GM12878 (cell line): Measurements from ENCODE around the gene TIMM17A. TPM values are rescaled to one million over a fixed set of nuclear protein-coding genes. Genes with fewer than 3 reads are reported as not detected.

Source experiments
- ATAC-seq: fragments of 200-7000 bp; cut with Tn5 transposase; 3 replicates; pipeline ENCODE4 v1.9.1; 2020; ENCODE audit warnings: mild to moderate bottlenecking, moderate library complexity
- BruUV-seq: library from RNA; stranded (reverse); fragments of 400-500 nt; replicated peaks from 2 replicates; lab custom pipeline; 2021; lab: Mats Ljungman, UMichigan
- CTCF ChIA-PET: fragments of 300-600 bp; sonication (Branson Sonifier 250); formaldehyde crosslinking; extraction: SDS; loops from one replicate; lab custom pipeline; 2021; ENCODE audit warnings: inconsistent platforms; lab: Yijun Ruan, JAX
- POLR2A ChIA-PET: fragments of 350-600 bp; formaldehyde crosslinking; extraction: SDS; loops from one replicate; lab custom pipeline; 2021; ENCODE audit warnings: inconsistent platforms; lab: Charles Lee
- RAD21 ChIA-PET: fragments of 300-600 bp; sonication (Branson Sonifier 250); formaldehyde crosslinking; loops from one replicate; lab custom pipeline; 2023; ENCODE audit warnings: antibody characterized with exemption; ENCODE audit not compliant: unreplicated experiment; lab: Charles Lee
- SMC1A ChIA-PET: fragments of 300-600 bp; sonication (Branson Sonifier 250); formaldehyde crosslinking; loops from one replicate; lab custom pipeline; 2023; ENCODE audit not compliant: unreplicated experiment, uncharacterized antibody; lab: Charles Lee
- DNase-seq: peaks from one replicate; pipeline ENCODE4 v3.0.0-alpha.2; 2011; ENCODE audit warnings: low read depth, low spot score
- FAIRE-seq: peaks from 3 replicates; lab custom pipeline; 2011; peaks lifted over from hg19 to GRCh38; lab: Jason Lieb, UNC
- H2AFZ ChIP-seq: 2 replicates; pipeline ENCODE4 v1.6.0; 2011; ENCODE audit warnings: low read depth, low read length, control low read depth; ENCODE audit not compliant: control insufficient read depth
- H3K27ac ChIP-seq: 2 replicates; pipeline ENCODE4 v1.5.1; 2011; ENCODE audit warnings: control low read depth; ENCODE audit not compliant: control insufficient read depth, insufficient read depth
- H3K27me3 ChIP-seq, 2 experiments: replicated peaks in 1 of 2; 2 replicates each; pipeline versions ENCODE4 v1.6.0 to v1.6.1; 2011; ENCODE audit warnings: low read length in 1 of 2; ENCODE audit not compliant: control insufficient read depth in 2 of 2, insufficient read depth in 2 of 2
- H3K36me3 ChIP-seq, 2 experiments: 2 replicates each; pipeline ENCODE4 v1.5.1; 2011; ENCODE audit warnings: low read length in 1 of 2; ENCODE audit not compliant: control insufficient read depth in 2 of 2, insufficient read depth in 2 of 2
- H3K4me1 ChIP-seq: 2 replicates; pipeline ENCODE4 v1.6.1; 2011; ENCODE audit warnings: mild to moderate bottlenecking, low read length, moderate library complexity, mixed read lengths; ENCODE audit not compliant: control insufficient read depth, insufficient read depth
- H3K4me2 ChIP-seq: 2 replicates; pipeline ENCODE4 v1.6.0; 2011; ENCODE audit warnings: control low read depth; ENCODE audit not compliant: control insufficient read depth, insufficient read depth
- H3K4me3 ChIP-seq: fragments of 200-600 bp; sonication (generic); 2 replicates; pipeline ENCODE4 v1.5.1; 2016
- H3K79me2 ChIP-seq: 2 replicates; pipeline ENCODE4 v1.6.0; 2011; ENCODE audit warnings: low read length; ENCODE audit not compliant: control insufficient read depth, insufficient read depth
- H3K9ac ChIP-seq: 2 replicates; pipeline ENCODE4 v1.8.0; 2011; ENCODE audit warnings: low read length, control low read depth, mixed read lengths; ENCODE audit not compliant: control insufficient read depth, insufficient read depth
- H3K9me3 ChIP-seq: replicated peaks from 3 replicates; pipeline ENCODE4 v1.5.1; 2011; ENCODE audit warnings: mild to moderate bottlenecking, low read length; ENCODE audit not compliant: control insufficient read depth, insufficient read depth
- H4K20me1 ChIP-seq: 2 replicates; pipeline ENCODE4 v1.6.0; 2011; ENCODE audit not compliant: control insufficient read depth, insufficient read depth
- BACH1 ChIP-seq: fragments of 450-650 bp; IDR thresholded peaks from 2 replicates; pipeline ENCODE4 v1.6.1; 2017; ENCODE audit warnings: mild to moderate bottlenecking, borderline replicate concordance
- BRCA1 ChIP-seq: IDR thresholded peaks from 2 replicates; pipeline ENCODE4 v1.6.1; 2011; ENCODE audit warnings: low read depth, low read length, improper control_type of control experiment
- FOS ChIP-seq: IDR thresholded peaks from 3 replicates; pipeline ENCODE4 v1.6.1; 2011; ENCODE audit warnings: borderline replicate concordance; ENCODE audit not compliant: insufficient read length; ENCODE audit errors: extremely low read depth
- GATAD2B ChIP-seq: fragments of 450-650 bp; conservative IDR thresholded peaks from 2 replicates; pipeline ENCODE4 v1.6.1; 2017; ENCODE audit warnings: low read depth, mild to moderate bottlenecking, moderate library complexity
- NFIC ChIP-seq: IDR thresholded peaks from 2 replicates; pipeline ENCODE4 v1.6.1; 2012; ENCODE audit warnings: low read depth, mild to moderate bottlenecking, inconsistent platforms, low read length, moderate library complexity
- RAD21 ChIP-seq: IDR thresholded peaks from 2 replicates; pipeline ENCODE4 v1.6.1; 2011; ENCODE audit warnings: mild to moderate bottlenecking, low read depth, low read length, moderate library complexity; ENCODE audit not compliant: insufficient read depth
- RBBP5 ChIP-seq: fragments of 200-600 bp; sonication (generic); conservative IDR thresholded peaks from 2 replicates; pipeline ENCODE4 v1.6.1; 2016
- RELA ChIP-seq: fragments of 450-650 bp; IDR thresholded peaks from 2 replicates; pipeline ENCODE4 v1.8.0; 2014; ENCODE audit warnings: borderline replicate concordance; ENCODE audit not compliant: partially characterized antibody
- RFX5 ChIP-seq: IDR thresholded peaks from 2 replicates; pipeline ENCODE4 v1.6.1; 2011; ENCODE audit warnings: low read depth, low read length, improper control_type of control experiment
- SPI1 ChIP-seq: IDR thresholded peaks from 2 replicates; pipeline ENCODE4 v1.6.1; 2011; ENCODE audit warnings: low read depth, mild to moderate bottlenecking, low read length, moderate library complexity, borderline replicate concordance; ENCODE audit not compliant: insufficient read depth
- STAT1 ChIP-seq: fragments of 450-650 bp; conservative IDR thresholded peaks from 2 replicates; pipeline ENCODE4 v1.6.1; 2014; ENCODE audit warnings: antibody characterized with exemption, mild to moderate bottlenecking
- TCF12 ChIP-seq: IDR thresholded peaks from 2 replicates; pipeline ENCODE4 v1.6.1; 2011; ENCODE audit warnings: low read depth, mild to moderate bottlenecking, low read length
- WRNIP1 ChIP-seq: IDR thresholded peaks from 2 replicates; pipeline ENCODE4 v1.6.1; 2011; ENCODE audit warnings: low read depth, low read length, improper control_type of control experiment, borderline replicate concordance
- ZNF24 ChIP-seq: fragments of 450-650 bp; IDR thresholded peaks from 2 replicates; pipeline ENCODE4 v1.6.1; 2017; ENCODE audit warnings: antibody characterized with exemption, mild to moderate bottlenecking
- ZNF384 ChIP-seq: IDR thresholded peaks from 2 replicates; pipeline ENCODE4 v1.6.1; 2012; ENCODE audit warnings: low read depth, mild to moderate bottlenecking, low read length, improper control_type of control experiment, borderline replicate concordance
- ZSCAN29 ChIP-seq: fragments of 450-650 bp; IDR thresholded peaks from 2 replicates; pipeline ENCODE4 v1.6.1; 2017; ENCODE audit warnings: mild to moderate bottlenecking, moderate library complexity
- WGBS: methylation state at CpG from one replicate; pipeline ENCODE4 v1.1.6; 2016; ENCODE audit warnings: low lambda C conversion rate; ENCODE audit not compliant: insufficient replicate concordance, insufficient coverage; ENCODE audit errors: missing lambda C conversion rate; 5-methylcytosine and 5-hydroxymethylcytosine counted together
- in situ Hi-C: fragments of 300-500 bp; cut with MboI; formaldehyde crosslinking; loops from 9 replicates; pipeline ENCODE4 v1.14.3; 2018; ENCODE audit warnings: mixed read lengths
- intact Hi-C: fragments of 100-400 bp; cut with micrococcal nuclease; formaldehyde crosslinking; loops from one replicate; pipeline ENCODE4 v1.14.2; 2022; ENCODE audit not compliant: unreplicated experiment
- polyA plus RNA-seq, 11 experiments: library from polyadenylated mRNA; depleted of rRNA in 4 of 11; unstranded in 6 of 11; stranded (reverse) in 5 of 11; fragments of >200 nt; fragmentation: Nextera tagmentation in 4 of 11; fragmentation: Illumina TruSeq in 1 of 11; extraction: Ambion mirVana in 4 of 11; extraction: Trizol in 1 of 11; gene quantifications; 1 replicate in 1 of 11; 2 replicates in 10 of 11; pipeline versions ENCODE4 v1.2.1 to v1.2.3, GENCODE V29; 2011 to 2016; ENCODE audit warnings: inconsistent platforms in 2 of 11, missing spikeins in 2 of 11, low read depth in 1 of 11
- total RNA-seq, 4 experiments: library from RNA; depleted of rRNA in 3 of 4; stranded (reverse); fragments of >200 nt in 3 of 4; fragmentation: Illumina TruSeq in 1 of 4; extraction: Trizol in 1 of 4; gene quantifications; 2 replicates each; pipeline versions ENCODE4 v1.2.1 to v1.2.3, GENCODE V29; 2013 to 2021
- TF ChIP-seq, protein P1 (sequence below): IDR thresholded peaks from 2 replicates; pipeline ENCODE4 v1.6.1; 2012; ENCODE audit warnings: low read length, inconsistent platforms
- TF ChIP-seq, protein P2 (sequence below): fragments of 450-650 bp; IDR thresholded peaks from 2 replicates; pipeline ENCODE4 v1.6.1; 2014; ENCODE audit warnings: mild to moderate bottlenecking

Gene TIMM17A
- total and polyA plus RNA-seq, 10 of the 15 experiments (the other 5 are each of a cell fraction or from before 2014, with no cell fraction given) = 68.6 to 357 (median 92.4) TPM

DNA sequence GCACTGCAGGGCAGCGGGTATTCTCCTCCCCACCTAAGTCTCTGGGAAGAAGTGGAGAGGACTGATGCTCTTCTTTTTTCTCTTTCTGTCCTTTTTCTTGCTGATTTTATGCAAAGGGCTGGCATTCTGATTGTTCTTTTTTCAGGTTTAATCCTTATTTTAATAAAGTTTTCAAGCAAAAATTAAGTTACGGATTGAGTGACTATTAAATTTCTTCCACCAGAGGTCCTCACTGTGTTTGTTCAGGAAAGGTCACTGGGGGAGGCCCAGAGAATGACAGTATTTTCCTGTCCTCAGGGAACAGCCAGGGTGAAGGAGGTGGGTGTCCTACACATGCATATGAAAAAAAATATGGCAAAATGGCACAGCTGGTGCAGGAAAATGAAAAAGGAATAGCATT is 50.7 kb downstream of the TIMM17A start:
- no peak for ATAC-seq
- POLR2A ChIA-PET = no interaction called here
- WGBS = 97% methylated on average over 2 of the region's 2 CpGs

DNA sequence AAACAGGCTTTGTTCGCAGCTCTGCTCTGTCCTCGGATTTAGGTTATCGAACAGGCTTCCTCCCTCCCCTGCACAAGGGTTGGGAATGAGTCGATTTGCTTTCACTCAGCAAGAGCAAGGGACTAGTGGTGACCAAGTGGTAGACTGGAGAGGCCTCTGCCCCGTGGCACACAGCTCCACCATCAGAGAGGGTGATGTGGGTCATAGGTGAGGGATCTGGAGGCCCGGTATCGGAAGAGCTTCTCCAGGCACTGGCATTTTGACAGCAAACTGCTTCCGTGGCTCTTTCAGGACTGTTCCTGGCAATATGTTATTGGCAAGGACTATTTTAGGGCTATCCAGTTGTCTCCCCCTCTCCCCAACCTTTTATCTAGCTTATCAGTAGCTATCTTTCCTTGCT is 52.0 kb downstream of the TIMM17A start:
- Histone ChIP-seq H3K4me3 (no peak overlapping the region), H3K27me3 (no peaks in the 10 kb centered on the region), H3K9me3 (no peaks in the 10 kb centered on the region), H4K20me1 (no peaks in the 10 kb centered on the region), H3K27ac (no peak overlapping the region), H3K9ac (no peak overlapping the region), H3K36me3 (peaks cover 5 to 8% of the 10 kb centered on the region in 2 experiments; a peak in 2 of 4 replicates), H3K79me2 (no peaks in the 10 kb centered on the region), H3K4me2 (no peak overlapping the region), H2AFZ (no peak overlapping the region), H3K4me1 (peaks cover 11% of the 10 kb centered on the region)
- intact Hi-C loops = no loop called here
- no TSS peak for BruUV-seq
- POLR2A ChIA-PET = interaction anchor here (0.6 kb wide), 1 partner anchor 433 kb away, joined by 3 read pairs; no protein-coding TSS in a partner anchor
- FAIRE-seq = no peak
- RAD21 ChIA-PET = interaction anchor here (0.6 to 6.3 kb wide), 9 partner anchors 27 to 128 kb away, joined by 3 to 76 read pairs (median 4); no protein-coding TSS in a partner anchor
- WGBS = 94% methylated on average over 8 of the region's 8 CpGs
- CTCF ChIA-PET = interaction anchor here (0.6 to 6.9 kb wide), 13 partner anchors 8 to 153 kb away, joined by 3 to 171 read pairs (median 4); partner anchors contain the start of gene PTPN7
- in situ Hi-C loops = no loop called here
- no peak for DNase-seq
- no peak for ATAC-seq
- SMC1A ChIA-PET = interaction anchor here (0.7 to 4.8 kb wide), 7 partner anchors 8 to 159 kb away, joined by 3 to 67 read pairs (median 8); no protein-coding TSS in a partner anchor
- no peak for TF ChIP-seq ZSCAN29
- TF ChIP-seq SPI1 = no peak
- no peak for TF ChIP-seq GATAD2B
- TF ChIP-seq, protein P1, sequence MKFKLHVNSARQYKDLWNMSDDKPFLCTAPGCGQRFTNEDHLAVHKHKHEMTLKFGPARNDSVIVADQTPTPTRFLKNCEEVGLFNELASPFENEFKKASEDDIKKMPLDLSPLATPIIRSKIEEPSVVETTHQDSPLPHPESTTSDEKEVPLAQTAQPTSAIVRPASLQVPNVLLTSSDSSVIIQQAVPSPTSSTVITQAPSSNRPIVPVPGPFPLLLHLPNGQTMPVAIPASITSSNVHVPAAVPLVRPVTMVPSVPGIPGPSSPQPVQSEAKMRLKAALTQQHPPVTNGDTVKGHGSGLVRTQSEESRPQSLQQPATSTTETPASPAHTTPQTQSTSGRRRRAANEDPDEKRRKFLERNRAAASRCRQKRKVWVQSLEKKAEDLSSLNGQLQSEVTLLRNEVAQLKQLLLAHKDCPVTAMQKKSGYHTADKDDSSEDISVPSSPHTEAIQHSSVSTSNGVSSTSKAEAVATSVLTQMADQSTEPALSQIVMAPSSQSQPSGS = no peak
- no peak for TF ChIP-seq RFX5
- no peak for TF ChIP-seq TCF12
- TF ChIP-seq WRNIP1 = no peak
- TF ChIP-seq BACH1 = no peak
- no peak for TF ChIP-seq RELA
- TF ChIP-seq STAT1 = no peak

More for the DNA sequence above, 50.7 kb downstream of the TIMM17A start:
- Histone ChIP-seq H3K9me3 (no peaks in the 10 kb centered on the region), H3K4me1 (peaks cover 11% of the 10 kb centered on the region), H3K79me2 (no peaks in the 10 kb centered on the region), H3K4me2 (no peak overlapping the region), H2AFZ (no peak overlapping the region), H3K27ac (no peak overlapping the region), H3K36me3 (peaks cover 8% of the 10 kb centered on the region in 2 experiments; a peak in 3 of 4 replicates), H3K4me3 (no peak overlapping the region), H3K27me3 (no peaks in the 10 kb centered on the region), H3K9ac (no peak overlapping the region), H4K20me1 (no peaks in the 10 kb centered on the region)
- no TSS peak for BruUV-seq
- RAD21 ChIA-PET = interaction anchor here (1.4 to 5.8 kb wide), 2 partner anchors 113 to 129 kb away, joined by 5 to 76 read pairs; no protein-coding TSS in a partner anchor
- in situ Hi-C loops = no loop called here
- intact Hi-C loops = no loop called here
- CTCF ChIA-PET = interaction anchor here (0.6 to 6.9 kb wide), 8 partner anchors 18 to 1674 kb away, joined by 3 to 171 read pairs (median 4); no protein-coding TSS in a partner anchor
- FAIRE-seq (no peak), DNase-seq (no peak)
- no peak for TF ChIP-seq RAD21
- TF ChIP-seq BRCA1 = no peak
- no peak for TF ChIP-seq NFIC
- TF ChIP-seq, protein P2, sequence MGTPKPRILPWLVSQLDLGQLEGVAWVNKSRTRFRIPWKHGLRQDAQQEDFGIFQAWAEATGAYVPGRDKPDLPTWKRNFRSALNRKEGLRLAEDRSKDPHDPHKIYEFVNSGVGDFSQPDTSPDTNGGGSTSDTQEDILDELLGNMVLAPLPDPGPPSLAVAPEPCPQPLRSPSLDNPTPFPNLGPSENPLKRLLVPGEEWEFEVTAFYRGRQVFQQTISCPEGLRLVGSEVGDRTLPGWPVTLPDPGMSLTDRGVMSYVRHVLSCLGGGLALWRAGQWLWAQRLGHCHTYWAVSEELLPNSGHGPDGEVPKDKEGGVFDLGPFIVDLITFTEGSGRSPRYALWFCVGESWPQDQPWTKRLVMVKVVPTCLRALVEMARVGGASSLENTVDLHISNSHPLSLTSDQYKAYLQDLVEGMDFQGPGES = no peak
- TF ChIP-seq FOS = no peak
- TF ChIP-seq RBBP5 = no peak
- TF ChIP-seq ZNF384 = no peak
- no peak for TF ChIP-seq ZNF24
- no peak for TF ChIP-seq WRNIP1
- SMC1A ChIA-PET = no interaction called here
